Right lobe of liver (tissue), 6 donors: ENCODE measurements around the gene HELZ2. TPM values are rescaled to one million over a fixed set of nuclear protein-coding genes. Genes with fewer than 3 reads are reported as not detected.
A peak's percentile ranks its signal among the peaks of the same experiment; 100 is the strongest.

ENCODE experiments used
- ATAC-seq, 4 donors: fragments of 200-7000 bp; cut with Tn5 transposase; one replicate each; pipeline ENCODE4 v1.9.1; 2020; ENCODE audit warnings: mild to moderate bottlenecking in 4 of 4, moderate library complexity in 4 of 4
- DNase-seq, 3 donors: peaks; one replicate each; pipeline ENCODE4 v3.0.0-alpha.2; 2020
- H3K27ac ChIP-seq, 3 donors: fragments of 200-600 bp; one replicate each; pipeline ENCODE4 v1.8.0; 2022
- H3K27me3 ChIP-seq, 2 donors: fragments of 200-600 bp; one replicate each; pipeline ENCODE4 v1.8.0; 2022
- H3K36me3 ChIP-seq, 4 donors: fragments of 200-600 bp; sonication (generic) in 1 of 4; one replicate each; pipeline versions ENCODE4 v1.5.1 to v1.8.0; 2017 to 2022; ENCODE audit warnings: control low read depth in 1 of 4
- H3K4me1 ChIP-seq, 4 donors: fragments of 200-600 bp; sonication (generic) in 1 of 4; one replicate each; pipeline versions ENCODE4 v1.5.1 to v1.8.0; 2017 to 2022; ENCODE audit warnings: control low read depth in 1 of 4
- H3K4me3 ChIP-seq, 3 donors: fragments of 200-600 bp; one replicate each; pipeline ENCODE4 v1.8.0; 2022
- H3K9me3 ChIP-seq, 4 donors: fragments of 200-600 bp; sonication (generic) in 1 of 4; one replicate each; pipeline versions ENCODE4 v1.5.1 to v1.8.0; 2017 to 2022; ENCODE audit warnings: control low read depth in 1 of 4
- CTCF ChIP-seq, 4 donors: fragments of 200-600 bp in 3 of 4; fragments of 450-650 bp in 1 of 4; IDR thresholded peaks; one replicate each; pipeline versions ENCODE4 v1.5.1 to v1.8.0; 2016 to 2022; ENCODE audit warnings: antibody characterized with exemption in 4 of 4, mild to moderate bottlenecking in 2 of 4
- POLR2A ChIP-seq: fragments of 450-650 bp; IDR thresholded peaks from one replicate; pipeline ENCODE4 v1.6.1; 2017; ENCODE audit warnings: antibody characterized with exemption, mild to moderate bottlenecking
- WGBS: methylation state at CpG from one replicate; pipeline ENCODE4 v1.1.6; 2018; ENCODE audit warnings: low coverage, low lambda C conversion rate; ENCODE audit not compliant: insufficient coverage; ENCODE audit errors: missing lambda C conversion rate; 5-methylcytosine and 5-hydroxymethylcytosine counted together
- intact Hi-C, 2 donors: fragments of 100-400 bp; cut with DNase I; formaldehyde crosslinking; loops; one replicate each; pipeline versions ENCODE4 v1.11.2 to v1.14.1; 2022
- total RNA-seq, 6 experiments: library from RNA; depleted of rRNA in 2 of 6; stranded (reverse); fragments of >200 nt in 2 of 6; fragmentation: NEBNext Ultra II Directional in 3 of 6; extraction: Animal tissue kit (Norgen Biotek cat#: 25700) in 3 of 6; gene quantifications; one replicate each; pipeline versions ENCODE4 v1.1.0 to v1.2.4, GENCODE V29; 2016 to 2023
- donor health status: DM: no; HTN: yes; CAD: no.
- donor health status: DM: no; HTN: no; CAD: no.
- donor health status: DM: no; HTN: no; CAD: no.
- donor health status: DM: no; HTN: yes; CAD: no.
- donor health status: DM: no; HTN: yes; CAD: no.

The HELZ2 gene
- total RNA-seq, 6 experiments from 2014 or later, result 14.8 to 30.3 (median 24.1) TPM

DNA sequence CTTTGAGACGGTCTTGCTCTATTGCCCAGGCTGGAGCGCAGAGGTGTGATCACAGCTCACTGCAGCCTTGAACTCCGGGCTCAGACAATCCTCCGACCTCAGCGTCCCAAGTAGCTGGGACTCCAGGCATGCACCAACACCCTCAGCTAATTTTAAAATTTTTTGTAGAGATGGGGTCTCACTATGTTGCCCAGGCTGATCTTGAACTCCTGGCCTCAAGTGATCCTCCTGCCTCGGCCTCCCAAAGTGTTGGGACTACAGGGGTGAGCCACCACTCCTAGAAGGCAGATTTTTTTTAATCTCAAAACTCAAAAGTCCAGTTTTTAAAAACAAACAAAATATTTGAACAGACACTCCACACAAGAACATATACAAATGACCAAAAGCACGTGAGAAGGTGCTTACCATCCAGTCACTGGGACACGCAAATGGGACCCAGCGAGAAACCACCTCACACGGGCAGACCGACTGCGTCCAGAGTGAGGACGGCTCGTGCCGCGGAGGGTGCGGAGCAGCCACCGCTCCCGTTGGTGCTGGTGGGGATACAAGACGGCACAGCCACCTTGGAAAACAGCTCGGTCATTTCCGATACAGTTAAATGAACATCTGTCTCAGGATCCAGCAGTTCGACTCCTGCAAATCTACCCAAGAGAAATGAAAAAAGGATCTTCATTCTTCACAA, 8.5 kb upstream of the HELZ2 start:
- Histone ChIP-seq H3K9me3 (no peaks in the 10 kb centered on the region), H3K4me1 (no peaks in the 10 kb centered on the region), H3K27ac (no peak overlapping the region), H3K4me3 (no peak overlapping the region), H3K36me3 (no peaks in the 10 kb centered on the region), H3K27me3 (no peaks in the 10 kb centered on the region)
- no peak for ATAC-seq
- no peak for DNase-seq
- 76% methylated on average over 12 of the region's 23 CpGs for WGBS
- TF ChIP-seq CTCF (IDR thresholded peaks at IDR 0.05) (no peak), POLR2A (no peak)
- intact Hi-C loops, result no loop called here

GRCh38 chr20:63580796-63581461, 6.9 kb upstream of the HELZ2 start:
- DNase-seq, result peak in 1 of 3 donors; percentile 55

DNA sequence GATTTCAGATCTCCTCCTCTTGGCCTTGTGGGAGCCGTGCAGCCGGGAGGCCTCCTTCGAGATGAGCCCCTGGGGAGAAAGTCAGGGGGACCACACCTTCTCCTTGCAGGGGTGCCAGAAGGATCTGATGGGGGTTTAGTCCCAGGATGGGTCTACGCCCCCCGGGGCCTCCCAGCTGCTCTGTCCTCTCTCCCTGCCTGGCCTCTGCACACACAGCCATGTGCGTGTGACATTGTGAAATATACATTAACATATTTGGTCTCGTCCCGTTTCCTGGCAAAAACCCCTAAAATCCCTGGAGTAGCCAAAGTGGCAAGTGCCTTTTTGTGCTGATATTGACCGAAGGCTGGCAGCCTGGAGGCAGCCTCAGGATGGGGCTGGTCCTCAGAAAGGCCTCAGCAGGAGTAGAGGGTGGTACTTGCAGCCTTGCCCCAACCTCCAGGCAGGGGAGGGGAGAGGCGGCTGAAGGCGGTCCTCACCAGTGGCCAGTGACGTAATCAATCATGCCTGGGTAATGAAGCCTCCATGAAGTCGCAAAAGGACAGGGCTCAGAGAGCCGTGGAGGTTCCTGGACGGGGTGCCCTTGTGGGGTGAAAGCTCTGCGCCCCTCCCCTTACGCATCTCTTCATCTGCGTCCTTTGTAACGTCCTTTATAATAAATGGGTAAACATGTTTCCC, 5.1 kb upstream of the HELZ2 start:
- no peak overlapping the region for H3K27ac ChIP-seq
- H3K4me3 ChIP-seq, result no peak overlapping the region
- no peaks in the 10 kb centered on the region for H3K9me3 ChIP-seq
- H3K27me3 ChIP-seq, result no peaks in the 10 kb centered on the region
- no peak for ATAC-seq
- 85% methylated on average over 6 of the region's 19 CpGs for WGBS
- TF ChIP-seq POLR2A (no peak), CTCF (IDR thresholded peaks at IDR 0.05) (no peak)
- intact Hi-C loops, result no loop called here
- no peaks in the 10 kb centered on the region for H3K4me1 ChIP-seq
- no peaks in the 10 kb centered on the region for H3K36me3 ChIP-seq
- DNase-seq, result no peak

More at GRCh38 chr20:63580796-63581461, 6.9 kb upstream of the HELZ2 start:
- Histone ChIP-seq H3K4me3 (no peak overlapping the region), H3K27ac (no peak overlapping the region), H3K9me3 (no peaks in the 10 kb centered on the region), H3K36me3 (no peaks in the 10 kb centered on the region), H3K27me3 (no peaks in the 10 kb centered on the region), H3K4me1 (no peaks in the 10 kb centered on the region)
- no peak for TF ChIP-seq POLR2A
- peak; percentile 33 to 48 (median 40) for TF ChIP-seq CTCF (IDR thresholded peaks at IDR 0.05)
- no CpG with 5 or more reads among the region's 12 CpGs for WGBS
- ATAC-seq, result peak; percentile 37 to 70 (median 54)
- intact Hi-C loops, result no loop called here

DNA sequence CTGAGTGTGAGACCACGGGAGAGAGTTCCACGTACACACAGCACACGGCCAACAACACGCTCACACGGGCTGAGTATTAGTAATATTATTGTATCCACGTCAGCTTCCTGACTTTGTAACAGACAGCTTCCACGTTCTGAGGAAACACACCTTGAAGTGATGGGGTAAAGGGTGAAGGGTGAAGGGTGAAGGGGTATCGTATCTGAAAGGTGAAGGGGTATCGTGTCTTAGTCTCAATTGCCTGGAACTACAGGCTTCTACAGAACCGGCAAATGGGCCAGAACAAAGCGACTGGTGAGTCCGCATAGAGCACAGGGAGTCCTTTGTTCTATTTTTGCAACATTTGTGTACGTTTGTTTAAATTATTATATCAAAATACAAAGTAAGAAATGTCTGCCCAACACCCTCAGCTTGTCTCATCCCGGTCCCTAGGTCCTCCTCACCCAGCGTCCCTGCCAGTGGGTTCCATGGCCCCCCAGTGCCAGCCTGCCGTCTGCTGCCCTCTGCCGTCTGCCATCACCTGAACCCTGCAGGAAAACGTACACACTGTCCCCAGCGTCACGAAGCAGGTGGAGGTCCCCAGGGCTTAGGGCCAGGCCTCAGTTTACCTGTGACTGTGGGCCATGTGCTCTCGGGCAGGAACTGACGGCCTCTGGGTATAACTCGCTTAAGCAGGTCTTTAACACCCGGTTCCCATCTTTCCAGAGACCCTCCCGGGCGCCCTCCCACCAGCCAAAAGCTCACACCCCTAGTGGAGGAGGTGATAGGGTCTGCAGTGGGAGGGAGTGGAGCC, 4.4 kb upstream of the HELZ2 start:
- intact Hi-C loops, result no loop called here
- H3K36me3 ChIP-seq, result no peaks in the 10 kb centered on the region
- no peaks in the 10 kb centered on the region for H3K27me3 ChIP-seq
- H3K27ac ChIP-seq, result no peak overlapping the region
- WGBS, result 79% methylated on average over 20 of the region's 26 CpGs
- H3K9me3 ChIP-seq, result no peaks in the 10 kb centered on the region
- no peak overlapping the region for H3K4me3 ChIP-seq
- no peak for TF ChIP-seq POLR2A
- H3K4me1 ChIP-seq, result no peaks in the 10 kb centered on the region
- DNase-seq, result no peak
- ATAC-seq, result no peak
